B cell (primary cell): Measurements from ENCODE around the gene CYTH4. TPM values are rescaled to one million over a fixed set of nuclear protein-coding genes. Genes with fewer than 3 reads are reported as not detected.

Experiments used
- ATAC-seq: fragments of 200-7000 bp; cut with Tn5 transposase; one replicate; pipeline ENCODE4 v1.10.0; 2021; ENCODE audit warnings: low read depth, mild to moderate bottlenecking, moderate number of reproducible peaks, moderate library complexity
- CTCF ChIA-PET: fragments of 350-600 bp; sonication (Branson Sonifier 250); formaldehyde crosslinking; loops from one replicate; lab custom pipeline; 2021; ENCODE audit warnings: antibody characterized with exemption, inconsistent platforms; lab: Charles Lee
- POLR2A ChIA-PET: fragments of 350-600 bp; sonication (Branson Sonifier 250); formaldehyde crosslinking; loops from one replicate; lab custom pipeline; 2021; ENCODE audit warnings: antibody characterized with exemption; lab: Charles Lee
- DNase-seq: peaks from one replicate; pipeline ENCODE4 v3.0.0; 2013
- H2AFZ ChIP-seq: 2 replicates; pipeline ENCODE4 v1.6.1; 2012; ENCODE audit warnings: mild to moderate bottlenecking, low read depth, low read length; ENCODE audit not compliant: insufficient read depth, poor library complexity, severe bottlenecking
- H3K27ac ChIP-seq, 2 donors: 1 replicate in 1 of 2; 2 replicates in 1 of 2; pipeline ENCODE4 v1.5.1; 2012 to 2013; ENCODE audit warnings: low read length in 2 of 2, mild to moderate bottlenecking in 2 of 2, moderate library complexity in 1 of 2
- H3K27me3 ChIP-seq, 4 experiments: fragments of 200-600 bp in 1 of 4; sonication (generic) in 1 of 4; replicated peaks in 1 of 4; 1 replicate in 2 of 4; 2 replicates in 2 of 4; pipeline versions ENCODE4 v1.6.1 to v1.7.0; 2013 to 2016; ENCODE audit warnings: low read length in 3 of 4, mild to moderate bottlenecking in 2 of 4, mixed read lengths in 1 of 4, moderate library complexity in 1 of 4; ENCODE audit not compliant: insufficient read depth in 4 of 4, control insufficient read depth in 3 of 4; ENCODE audit errors: control extremely low read depth in 1 of 4
- H3K36me3 ChIP-seq, 2 experiments: replicated peaks in 1 of 2; 1 replicate in 1 of 2; 2 replicates in 1 of 2; pipeline versions ENCODE4 v1.6.1 to v1.7.1; 2013; ENCODE audit warnings: low read length in 1 of 2; ENCODE audit not compliant: insufficient read depth in 2 of 2, control insufficient read depth in 1 of 2; ENCODE audit errors: control extremely low read depth in 1 of 2, extremely low read depth in 1 of 2
- H3K4me1 ChIP-seq, 2 donors: fragments of 200-600 bp in 1 of 2; sonication (generic) in 1 of 2; 1 replicate in 1 of 2; 2 replicates in 1 of 2; pipeline versions ENCODE4 v1.5.1 to v1.6.1; 2013 to 2017; ENCODE audit warnings: low read length in 2 of 2; ENCODE audit not compliant: control insufficient read depth in 2 of 2, insufficient read depth in 2 of 2
- H3K4me2 ChIP-seq: replicated peaks from 2 replicates; pipeline ENCODE3; 2012; ENCODE audit warnings: mild to moderate bottlenecking, low read depth, low read length; ENCODE audit not compliant: poor library complexity, severe bottlenecking
- H3K4me3 ChIP-seq, 5 experiments: fragments of 200-600 bp in 1 of 5; sonication (generic) in 1 of 5; 1 replicate in 3 of 5; 2 replicates in 2 of 5; pipeline versions ENCODE4 v1.5.1 to v1.7.0; 2011 to 2016; ENCODE audit warnings: low read length in 4 of 5, mild to moderate bottlenecking in 4 of 5, low read depth in 2 of 5, control low read depth in 1 of 5, moderate library complexity in 1 of 5; ENCODE audit not compliant: insufficient read depth in 1 of 5; ENCODE audit errors: control extremely low read depth in 1 of 5, extremely low read depth in 1 of 5
- H3K79me2 ChIP-seq: fragments of 200-600 bp; sonication (generic); one replicate; pipeline ENCODE4 v1.6.0; 2016; ENCODE audit warnings: low read length; ENCODE audit not compliant: control insufficient read depth, insufficient read depth
- H3K9ac ChIP-seq: fragments of 200-600 bp; sonication (generic); 2 replicates; pipeline ENCODE4 v1.6.1; 2017; ENCODE audit warnings: mild to moderate bottlenecking, low read length, moderate library complexity
- H3K9me3 ChIP-seq, 3 donors: one replicate each; pipeline versions ENCODE4 v1.6.1 to v1.7.1; 2013; ENCODE audit warnings: low read length in 2 of 3; ENCODE audit not compliant: control insufficient read depth in 2 of 3, insufficient read depth in 1 of 3; ENCODE audit errors: control extremely low read depth in 1 of 3
- H4K20me1 ChIP-seq: 2 replicates; pipeline ENCODE4 v1.6.0; 2012; ENCODE audit warnings: mild to moderate bottlenecking, low read length; ENCODE audit not compliant: insufficient read depth, control insufficient read depth, poor library complexity, severe bottlenecking
- H3K27ac Mint-ChIP-seq: one replicate; pipeline ENCODE4 v1.8.0; 2021; ENCODE audit warnings: mixed read lengths
- H3K27me3 Mint-ChIP-seq: one replicate; pipeline ENCODE4 v1.8.0; 2021; ENCODE audit warnings: mixed read lengths
- H3K4me1 Mint-ChIP-seq: one replicate; pipeline ENCODE4 v1.8.0; 2021; ENCODE audit warnings: mixed read lengths
- H3K4me3 Mint-ChIP-seq: one replicate; pipeline ENCODE4 v1.8.0; 2021; ENCODE audit warnings: mixed read lengths
- H3K9me3 Mint-ChIP-seq: one replicate; pipeline ENCODE4 v1.8.0; 2022; ENCODE audit warnings: mixed read lengths; ENCODE audit not compliant: insufficient read depth
- EZH2 ChIP-seq: IDR thresholded peaks from 2 replicates; pipeline ENCODE4 v1.6.1; 2012; ENCODE audit warnings: borderline replicate concordance, low read depth, mild to moderate bottlenecking, moderate library complexity, low read length; ENCODE audit not compliant: insufficient read depth, poor library complexity, severe bottlenecking
- WGBS: methylation state at CpG from one replicate; pipeline ENCODE4 v1.1.5; 2013; ENCODE audit warnings: missing lambda C conversion rate; ENCODE audit not compliant: insufficient coverage; 5-methylcytosine and 5-hydroxymethylcytosine counted together
- intact Hi-C: fragments of 100-400 bp; cut with micrococcal nuclease; formaldehyde crosslinking; loops from one replicate; pipeline ENCODE4 v1.10.0; 2022
- polyA plus RNA-seq: library from polyadenylated mRNA; depleted of rRNA; stranded (reverse); fragments of >200 nt; gene quantifications from 2 replicates; pipeline ENCODE4 v1.2.3, GENCODE V29; 2012
- total RNA-seq, 2 donors: library from RNA; stranded (reverse); fragments of 120-200 nt in 1 of 2; gene quantifications; 1 replicate in 1 of 2; 2 replicates in 1 of 2; pipeline versions ENCODE4 v1.2.3 to v1.2.4, GENCODE V29; 2013 to 2022
- TF ChIP-seq, protein P1 (sequence below): fragments of 200-600 bp; IDR thresholded peaks from one replicate; pipeline ENCODE4 v1.8.0; 2022; ENCODE audit warnings: antibody characterized with exemption, mild to moderate bottlenecking

Gene CYTH4
- total and polyA plus RNA-seq, 2 donors (not counting 1 experiment from before 2014, with no cell fraction given), result 98.0 to 154 TPM

DNA sequence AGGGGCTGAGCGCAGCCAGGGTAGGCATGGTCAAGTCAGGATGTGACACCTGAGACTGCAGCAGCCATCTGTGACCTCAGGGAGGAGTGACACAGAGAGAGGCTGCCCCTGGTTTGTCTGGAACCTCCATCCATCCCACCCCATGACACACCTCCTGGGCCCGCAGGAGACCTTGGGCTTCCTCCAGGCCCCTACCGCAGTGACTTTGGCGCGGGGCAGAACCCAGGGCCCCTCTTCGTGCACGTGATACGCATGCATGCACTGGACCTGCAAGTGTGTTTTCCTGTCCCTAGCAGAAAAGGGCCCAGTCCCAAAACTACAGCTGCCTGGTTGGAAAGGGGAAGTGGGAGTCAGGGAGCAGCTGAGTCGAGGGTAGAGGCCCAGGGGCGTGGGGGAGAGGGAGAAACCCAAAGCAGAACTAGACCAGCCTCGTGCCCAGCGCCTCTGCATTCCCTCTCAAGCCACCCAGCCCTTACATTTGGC, 7.9 kb upstream of the CYTH4 start:
- Histone ChIP-seq H3K9ac (peak overlapping the region; percentile 25), H2AFZ (no peak overlapping the region), H3K4me1 (peaks cover 45 to 62% of the 10 kb centered on the region in 2 donors), H3K4me2 (peak overlapping the region; percentile 61), H3K36me3 (no peaks in the 10 kb centered on the region), H4K20me1 (no peaks in the 10 kb centered on the region), H3K4me3 (no peak overlapping the region), H3K27me3 (no peaks in the 10 kb centered on the region), H3K9me3 (no peaks in the 10 kb centered on the region), H3K79me2 (peaks cover 2% of the 10 kb centered on the region), H3K27ac (peak overlapping the region in 1 of 2 donors; percentile 23)
- Mint-ChIP-seq H3K4me1 (peaks cover 61% of the 10 kb centered on the region), H3K4me3 (peak overlapping the region; percentile 46), H3K27ac (peak overlapping the region; percentile 90), H3K9me3 (no peaks in the 10 kb centered on the region), H3K27me3 (no peaks in the 10 kb centered on the region)
- 8% methylated on average over 10 of the region's 12 CpGs for WGBS
- intact Hi-C loops, result no loop called here
- no peak for TF ChIP-seq EZH2
- TF ChIP-seq, protein P1, sequence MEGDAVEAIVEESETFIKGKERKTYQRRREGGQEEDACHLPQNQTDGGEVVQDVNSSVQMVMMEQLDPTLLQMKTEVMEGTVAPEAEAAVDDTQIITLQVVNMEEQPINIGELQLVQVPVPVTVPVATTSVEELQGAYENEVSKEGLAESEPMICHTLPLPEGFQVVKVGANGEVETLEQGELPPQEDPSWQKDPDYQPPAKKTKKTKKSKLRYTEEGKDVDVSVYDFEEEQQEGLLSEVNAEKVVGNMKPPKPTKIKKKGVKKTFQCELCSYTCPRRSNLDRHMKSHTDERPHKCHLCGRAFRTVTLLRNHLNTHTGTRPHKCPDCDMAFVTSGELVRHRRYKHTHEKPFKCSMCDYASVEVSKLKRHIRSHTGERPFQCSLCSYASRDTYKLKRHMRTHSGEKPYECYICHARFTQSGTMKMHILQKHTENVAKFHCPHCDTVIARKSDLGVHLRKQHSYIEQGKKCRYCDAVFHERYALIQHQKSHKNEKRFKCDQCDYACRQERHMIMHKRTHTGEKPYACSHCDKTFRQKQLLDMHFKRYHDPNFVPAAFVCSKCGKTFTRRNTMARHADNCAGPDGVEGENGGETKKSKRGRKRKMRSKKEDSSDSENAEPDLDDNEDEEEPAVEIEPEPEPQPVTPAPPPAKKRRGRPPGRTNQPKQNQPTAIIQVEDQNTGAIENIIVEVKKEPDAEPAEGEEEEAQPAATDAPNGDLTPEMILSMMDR, result no peak
- ChIA-PET POLR2A (interaction anchor here (0.6 to 0.7 kb wide), 3 partner anchors 10 to 494 kb away, joined by 3 to 4 read pairs (median 3); no protein-coding TSS in a partner anchor), CTCF (interaction anchor here (0.6 to 10.6 kb wide), 2 partner anchors 7 to 430 kb away, joined by 3 to 126 read pairs; partner anchors contain the start of gene CYTH4)
- peak; percentile 71 for ATAC-seq
- DNase-seq, result peak; percentile 56

DNA sequence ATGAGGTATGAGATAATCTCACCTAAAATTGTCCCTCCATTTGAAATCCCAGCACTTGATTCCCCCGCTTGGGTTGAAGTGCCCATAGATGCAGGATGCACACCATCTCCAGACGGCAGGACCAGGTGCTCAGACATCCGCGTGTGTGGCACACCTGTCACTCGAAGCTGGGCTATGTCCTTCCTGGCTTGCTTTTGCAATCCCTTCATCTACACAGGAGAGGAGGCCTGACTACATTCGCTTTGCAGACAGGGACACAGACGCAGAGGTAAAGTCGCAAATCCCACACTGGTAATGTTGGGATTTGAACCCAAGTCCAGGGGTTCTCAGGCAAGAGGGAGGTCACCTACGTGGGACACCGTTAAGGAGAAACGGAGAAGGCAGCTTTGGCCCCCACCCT, 7.2 kb upstream of the CYTH4 start:
- Histone ChIP-seq H3K4me3 (no peak overlapping the region), H3K36me3 (no peaks in the 10 kb centered on the region), H3K4me1 (peaks cover 41 to 61% of the 10 kb centered on the region in 2 donors), H3K9ac (peak overlapping the region; percentile 25), H3K27me3 (no peaks in the 10 kb centered on the region), H2AFZ (no peak overlapping the region), H3K79me2 (peaks cover 7% of the 10 kb centered on the region), H3K9me3 (no peaks in the 10 kb centered on the region), H3K4me2 (peak overlapping the region; percentile 61), H3K27ac (no peak overlapping the region), H4K20me1 (no peaks in the 10 kb centered on the region)
- Mint-ChIP-seq H3K4me1 (peaks cover 61% of the 10 kb centered on the region), H3K27me3 (no peaks in the 10 kb centered on the region), H3K9me3 (no peaks in the 10 kb centered on the region), H3K27ac (peak overlapping the region; percentile 90), H3K4me3 (peak overlapping the region; percentile 32)
- intact Hi-C loops, result no loop called here
- TF ChIP-seq, protein P1, result no peak
- TF ChIP-seq EZH2, result no peak
- ATAC-seq (no peak), DNase-seq (no peak)
- ChIA-PET CTCF (interaction anchor here (0.6 to 1.3 kb wide), 3 partner anchors 10 to 429 kb away, joined by 3 read pairs; no protein-coding TSS in a partner anchor), POLR2A (interaction anchor here (0.6 to 0.7 kb wide), 2 partner anchors 10 to 75 kb away, joined by 3 to 4 read pairs; no protein-coding TSS in a partner anchor)
- 90% methylated on average over 10 of the region's 11 CpGs for WGBS
